ENCODE data around the gene ROMO1. TPM values are rescaled to one million over a fixed set of nuclear protein-coding genes. Genes with fewer than 3 reads are reported as not detected.

The ROMO1 gene
- total and polyA plus RNA-seq, 2 experiments from 2014 or later: 152 to 881 TPM

DNA sequence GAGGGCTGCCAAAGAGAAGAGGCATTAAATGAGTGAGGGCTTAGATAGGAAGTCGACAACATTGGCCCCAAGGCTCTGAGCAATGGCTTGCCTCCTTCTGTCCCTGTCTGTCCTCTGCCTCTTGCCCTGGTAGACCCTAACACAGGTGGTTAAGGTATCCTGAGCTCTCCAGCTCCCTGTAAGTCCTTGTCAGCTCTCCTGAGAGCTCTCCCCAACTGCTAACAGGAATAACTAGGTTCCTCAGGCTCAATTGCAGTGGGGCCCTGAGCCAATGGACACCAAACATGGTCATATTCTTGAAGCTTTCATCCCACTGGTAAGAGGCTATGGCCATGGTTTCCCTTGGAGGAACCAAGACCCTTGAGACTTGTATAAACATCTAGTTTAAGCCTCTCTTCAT is 29.5 kb upstream of the ROMO1 start (continued):
- TF ChIP-seq, protein P1, sequence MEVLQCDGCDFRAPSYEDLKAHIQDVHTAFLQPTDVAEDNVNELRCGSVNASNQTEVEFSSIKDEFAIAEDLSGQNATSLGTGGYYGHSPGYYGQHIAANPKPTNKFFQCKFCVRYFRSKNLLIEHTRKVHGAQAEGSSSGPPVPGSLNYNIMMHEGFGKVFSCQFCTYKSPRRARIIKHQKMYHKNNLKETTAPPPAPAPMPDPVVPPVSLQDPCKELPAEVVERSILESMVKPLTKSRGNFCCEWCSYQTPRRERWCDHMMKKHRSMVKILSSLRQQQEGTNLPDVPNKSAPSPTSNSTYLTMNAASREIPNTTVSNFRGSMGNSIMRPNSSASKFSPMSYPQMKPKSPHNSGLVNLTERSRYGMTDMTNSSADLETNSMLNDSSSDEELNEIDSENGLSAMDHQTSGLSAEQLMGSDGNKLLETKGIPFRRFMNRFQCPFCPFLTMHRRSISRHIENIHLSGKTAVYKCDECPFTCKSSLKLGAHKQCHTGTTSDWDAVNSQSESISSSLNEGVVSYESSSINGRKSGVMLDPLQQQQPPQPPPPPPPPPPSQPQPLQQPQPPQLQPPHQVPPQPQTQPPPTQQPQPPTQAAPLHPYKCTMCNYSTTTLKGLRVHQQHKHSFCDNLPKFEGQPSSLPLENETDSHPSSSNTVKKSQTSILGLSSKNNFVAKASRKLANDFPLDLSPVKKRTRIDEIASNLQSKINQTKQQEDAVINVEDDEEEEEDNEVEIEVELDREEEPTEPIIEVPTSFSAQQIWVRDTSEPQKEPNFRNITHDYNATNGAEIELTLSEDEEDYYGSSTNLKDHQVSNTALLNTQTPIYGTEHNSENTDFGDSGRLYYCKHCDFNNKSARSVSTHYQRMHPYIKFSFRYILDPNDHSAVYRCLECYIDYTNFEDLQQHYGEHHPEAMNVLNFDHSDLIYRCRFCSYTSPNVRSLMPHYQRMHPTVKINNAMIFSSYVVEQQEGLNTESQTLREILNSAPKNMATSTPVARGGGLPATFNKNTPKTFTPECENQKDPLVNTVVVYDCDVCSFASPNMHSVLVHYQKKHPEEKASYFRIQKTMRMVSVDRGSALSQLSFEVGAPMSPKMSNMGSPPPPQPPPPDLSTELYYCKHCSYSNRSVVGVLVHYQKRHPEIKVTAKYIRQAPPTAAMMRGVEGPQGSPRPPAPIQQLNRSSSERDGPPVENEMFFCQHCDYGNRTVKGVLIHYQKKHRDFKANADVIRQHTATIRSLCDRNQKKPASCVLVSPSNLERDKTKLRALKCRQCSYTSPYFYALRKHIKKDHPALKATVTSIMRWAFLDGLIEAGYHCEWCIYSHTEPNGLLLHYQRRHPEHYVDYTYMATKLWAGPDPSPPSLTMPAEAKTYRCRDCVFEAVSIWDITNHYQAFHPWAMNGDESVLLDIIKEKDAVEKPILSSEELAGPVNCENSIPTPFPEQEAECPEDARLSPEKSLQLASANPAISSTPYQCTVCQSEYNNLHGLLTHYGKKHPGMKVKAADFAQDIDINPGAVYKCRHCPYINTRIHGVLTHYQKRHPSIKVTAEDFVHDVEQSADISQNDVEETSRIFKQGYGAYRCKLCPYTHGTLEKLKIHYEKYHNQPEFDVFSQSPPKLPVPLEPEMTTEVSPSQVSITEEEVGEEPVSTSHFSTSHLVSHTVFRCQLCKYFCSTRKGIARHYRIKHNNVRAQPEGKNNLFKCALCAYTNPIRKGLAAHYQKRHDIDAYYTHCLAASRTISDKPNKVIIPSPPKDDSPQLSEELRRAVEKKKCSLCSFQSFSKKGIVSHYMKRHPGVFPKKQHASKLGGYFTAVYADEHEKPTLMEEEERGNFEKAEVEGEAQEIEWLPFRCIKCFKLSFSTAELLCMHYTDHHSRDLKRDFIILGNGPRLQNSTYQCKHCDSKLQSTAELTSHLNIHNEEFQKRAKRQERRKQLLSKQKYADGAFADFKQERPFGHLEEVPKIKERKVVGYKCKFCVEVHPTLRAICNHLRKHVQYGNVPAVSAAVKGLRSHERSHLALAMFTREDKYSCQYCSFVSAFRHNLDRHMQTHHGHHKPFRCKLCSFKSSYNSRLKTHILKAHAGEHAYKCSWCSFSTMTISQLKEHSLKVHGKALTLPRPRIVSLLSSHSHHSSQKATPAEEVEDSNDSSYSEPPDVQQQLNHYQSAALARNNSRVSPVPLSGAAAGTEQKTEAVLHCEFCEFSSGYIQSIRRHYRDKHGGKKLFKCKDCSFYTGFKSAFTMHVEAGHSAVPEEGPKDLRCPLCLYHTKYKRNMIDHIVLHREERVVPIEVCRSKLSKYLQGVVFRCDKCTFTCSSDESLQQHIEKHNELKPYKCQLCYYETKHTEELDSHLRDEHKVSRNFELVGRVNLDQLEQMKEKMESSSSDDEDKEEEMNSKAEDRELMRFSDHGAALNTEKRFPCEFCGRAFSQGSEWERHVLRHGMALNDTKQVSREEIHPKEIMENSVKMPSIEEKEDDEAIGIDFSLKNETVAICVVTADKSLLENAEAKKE (CRISPR knock-in tag; IDR thresholded peaks at IDR 0.05): no peak
- no peak for TF ChIP-seq STAT1 (IDR thresholded peaks at IDR 0.05; ENCODE audit: unreplicated experiment)
- no peak for TF ChIP-seq ZNF331 (CRISPR knock-in tag; IDR thresholded peaks at IDR 0.05; ENCODE audit: low read depth)

DNA sequence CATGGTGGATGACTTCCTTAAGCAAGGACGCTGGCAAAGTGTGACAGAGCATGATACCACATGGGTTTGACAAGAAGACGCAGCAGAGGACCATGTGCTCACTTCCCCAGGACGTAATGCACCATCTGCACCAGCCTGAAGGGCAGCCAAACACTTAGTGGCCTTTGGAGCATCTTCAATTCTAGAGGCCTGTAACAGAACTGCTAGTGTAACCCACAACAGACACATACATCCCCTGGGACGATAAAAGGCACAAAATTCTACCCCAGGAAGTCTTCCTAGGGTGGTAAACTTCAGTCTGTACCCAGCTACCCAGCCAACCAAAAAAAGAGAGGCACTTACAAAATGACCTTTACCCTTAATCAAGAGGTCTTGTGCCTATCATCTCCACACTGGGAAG is 25.3 kb upstream of the ROMO1 start:
- Histone ChIP-seq H3K9me2 (ENCODE audit: insufficient read depth) (no peaks in the 10 kb centered on the region), H3K36me3 (ENCODE audit: insufficient read depth) (peaks cover 9% of the 10 kb centered on the region; the same call in 1 of the 2 replicates), H3K4me2 (no peak overlapping the region), H3K79me2 (replicated peaks; ENCODE audit: insufficient read depth) (no peaks in the 10 kb centered on the region), H3K4me3 (no peak overlapping the region), H3K27me3 (ENCODE audit: insufficient read depth) (no peaks in the 10 kb centered on the region), H4K20me1 (replicated peaks; ENCODE audit: insufficient read depth) (no peaks in the 10 kb centered on the region), H3F3A (replicated peaks; ENCODE audit: low read depth) (no peaks in the 10 kb centered on the region), H3K27ac (ENCODE audit: low read depth) (no peak overlapping the region), H2AFZ (no peak overlapping the region), H3K4me1 (ENCODE audit: insufficient read depth) (no peaks in the 10 kb centered on the region)
- H3K27ac Mint-ChIP-seq: no peak overlapping the region
- no peak overlapping the region for H3K4me3 Mint-ChIP-seq
- no peak for TF ChIP-seq ZNF331 (CRISPR knock-in tag; IDR thresholded peaks at IDR 0.05; ENCODE audit: low read depth)
- no peak for ATAC-seq
- no peak for DNase-seq (ENCODE audit: low spot score)
- H3K36me3 Mint-ChIP-seq (ENCODE audit: low read depth): peaks cover 20% of the 10 kb centered on the region
- no peaks in the 10 kb centered on the region for H3K9me3 Mint-ChIP-seq
- H3K27me3 Mint-ChIP-seq (ENCODE audit: insufficient read depth, low read depth, poor library complexity): peaks cover 2% of the 10 kb centered on the region
- H3K4me1 Mint-ChIP-seq: no peaks in the 10 kb centered on the region

DNA sequence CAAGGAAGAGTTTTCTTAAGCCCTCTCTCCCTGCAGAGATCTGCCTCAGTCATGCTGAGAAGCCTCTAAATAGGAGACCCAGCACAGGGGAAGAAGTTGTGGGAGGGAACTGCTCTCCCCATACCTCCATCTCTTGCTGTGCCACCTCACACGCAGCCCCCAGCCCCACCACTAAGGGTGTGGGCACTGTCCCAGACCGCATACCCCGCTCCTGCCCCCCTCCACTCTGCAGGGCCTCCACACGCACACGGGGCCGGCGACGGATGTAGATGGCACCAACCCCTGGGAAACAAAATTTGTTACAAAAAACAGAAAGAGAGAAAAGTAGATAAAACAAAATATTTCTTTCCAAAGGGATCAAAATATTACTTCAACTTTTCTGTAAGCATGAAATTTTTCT is 24.3 kb upstream of the ROMO1 start:
- Histone ChIP-seq H3K4me1 (ENCODE audit: insufficient read depth) (no peaks in the 10 kb centered on the region), H3K9me2 (ENCODE audit: insufficient read depth) (no peaks in the 10 kb centered on the region), H4K20me1 (replicated peaks; ENCODE audit: insufficient read depth) (no peaks in the 10 kb centered on the region), H3K4me2 (no peak overlapping the region), H3K27me3 (ENCODE audit: insufficient read depth) (no peaks in the 10 kb centered on the region), H2AFZ (no peak overlapping the region), H3K4me3 (no peak overlapping the region), H3K79me2 (replicated peaks; ENCODE audit: insufficient read depth) (no peaks in the 10 kb centered on the region), H3K27ac (ENCODE audit: low read depth) (no peak overlapping the region), H3K36me3 (ENCODE audit: insufficient read depth) (peaks cover 9% of the 10 kb centered on the region; the same call in 1 of the 2 replicates), H3F3A (replicated peaks; ENCODE audit: low read depth) (no peaks in the 10 kb centered on the region)
- no peaks in the 10 kb centered on the region for H3K9me3 Mint-ChIP-seq
- no peaks in the 10 kb centered on the region for H3K4me1 Mint-ChIP-seq
- DNase-seq (ENCODE audit: low spot score): no peak
- no peak for ATAC-seq
- no peak overlapping the region for H3K27ac Mint-ChIP-seq
- peaks cover 14% of the 10 kb centered on the region for H3K36me3 Mint-ChIP-seq (ENCODE audit: low read depth)
- H3K4me3 Mint-ChIP-seq: no peak overlapping the region
- H3K27me3 Mint-ChIP-seq (ENCODE audit: insufficient read depth, low read depth, poor library complexity): peaks cover 2% of the 10 kb centered on the region
- TF ChIP-seq NANOG (IDR thresholded peaks at IDR 0.05; ENCODE audit: borderline replicate concordance) (no peak), CREB1 (CRISPR knock-in tag; IDR thresholded peaks at IDR 0.05; ENCODE audit: low read depth) (no peak), STAT1 (IDR thresholded peaks at IDR 0.05; ENCODE audit: unreplicated experiment) (no peak)
- TF ChIP-seq, protein P2, sequence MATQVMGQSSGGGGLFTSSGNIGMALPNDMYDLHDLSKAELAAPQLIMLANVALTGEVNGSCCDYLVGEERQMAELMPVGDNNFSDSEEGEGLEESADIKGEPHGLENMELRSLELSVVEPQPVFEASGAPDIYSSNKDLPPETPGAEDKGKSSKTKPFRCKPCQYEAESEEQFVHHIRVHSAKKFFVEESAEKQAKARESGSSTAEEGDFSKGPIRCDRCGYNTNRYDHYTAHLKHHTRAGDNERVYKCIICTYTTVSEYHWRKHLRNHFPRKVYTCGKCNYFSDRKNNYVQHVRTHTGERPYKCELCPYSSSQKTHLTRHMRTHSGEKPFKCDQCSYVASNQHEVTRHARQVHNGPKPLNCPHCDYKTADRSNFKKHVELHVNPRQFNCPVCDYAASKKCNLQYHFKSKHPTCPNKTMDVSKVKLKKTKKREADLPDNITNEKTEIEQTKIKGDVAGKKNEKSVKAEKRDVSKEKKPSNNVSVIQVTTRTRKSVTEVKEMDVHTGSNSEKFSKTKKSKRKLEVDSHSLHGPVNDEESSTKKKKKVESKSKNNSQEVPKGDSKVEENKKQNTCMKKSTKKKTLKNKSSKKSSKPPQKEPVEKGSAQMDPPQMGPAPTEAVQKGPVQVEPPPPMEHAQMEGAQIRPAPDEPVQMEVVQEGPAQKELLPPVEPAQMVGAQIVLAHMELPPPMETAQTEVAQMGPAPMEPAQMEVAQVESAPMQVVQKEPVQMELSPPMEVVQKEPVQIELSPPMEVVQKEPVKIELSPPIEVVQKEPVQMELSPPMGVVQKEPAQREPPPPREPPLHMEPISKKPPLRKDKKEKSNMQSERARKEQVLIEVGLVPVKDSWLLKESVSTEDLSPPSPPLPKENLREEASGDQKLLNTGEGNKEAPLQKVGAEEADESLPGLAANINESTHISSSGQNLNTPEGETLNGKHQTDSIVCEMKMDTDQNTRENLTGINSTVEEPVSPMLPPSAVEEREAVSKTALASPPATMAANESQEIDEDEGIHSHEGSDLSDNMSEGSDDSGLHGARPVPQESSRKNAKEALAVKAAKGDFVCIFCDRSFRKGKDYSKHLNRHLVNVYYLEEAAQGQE (IDR thresholded peaks at IDR 0.05; ENCODE audit: unreplicated experiment): no peak
- TF ChIP-seq, protein P3, sequence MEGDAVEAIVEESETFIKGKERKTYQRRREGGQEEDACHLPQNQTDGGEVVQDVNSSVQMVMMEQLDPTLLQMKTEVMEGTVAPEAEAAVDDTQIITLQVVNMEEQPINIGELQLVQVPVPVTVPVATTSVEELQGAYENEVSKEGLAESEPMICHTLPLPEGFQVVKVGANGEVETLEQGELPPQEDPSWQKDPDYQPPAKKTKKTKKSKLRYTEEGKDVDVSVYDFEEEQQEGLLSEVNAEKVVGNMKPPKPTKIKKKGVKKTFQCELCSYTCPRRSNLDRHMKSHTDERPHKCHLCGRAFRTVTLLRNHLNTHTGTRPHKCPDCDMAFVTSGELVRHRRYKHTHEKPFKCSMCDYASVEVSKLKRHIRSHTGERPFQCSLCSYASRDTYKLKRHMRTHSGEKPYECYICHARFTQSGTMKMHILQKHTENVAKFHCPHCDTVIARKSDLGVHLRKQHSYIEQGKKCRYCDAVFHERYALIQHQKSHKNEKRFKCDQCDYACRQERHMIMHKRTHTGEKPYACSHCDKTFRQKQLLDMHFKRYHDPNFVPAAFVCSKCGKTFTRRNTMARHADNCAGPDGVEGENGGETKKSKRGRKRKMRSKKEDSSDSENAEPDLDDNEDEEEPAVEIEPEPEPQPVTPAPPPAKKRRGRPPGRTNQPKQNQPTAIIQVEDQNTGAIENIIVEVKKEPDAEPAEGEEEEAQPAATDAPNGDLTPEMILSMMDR (conservative IDR thresholded peaks at IDR 0.05; ENCODE audit: low read depth in 2 of 2): no peak

Data from GM23338 (cell line).